GM23338 (cell line): ENCODE measurements around the gene ZNF775. TPM values are rescaled to one million over a fixed set of nuclear protein-coding genes. Genes with fewer than 3 reads are reported as not detected.
A peak's percentile ranks its signal among the peaks of the same experiment; 100 is the strongest.

ENCODE experiments used
- ATAC-seq: fragments of 200-7000 bp; cut with Tn5 transposase; 3 replicates; pipeline ENCODE4 v1.9.1; 2020
- DNase-seq: peaks from one replicate; pipeline ENCODE4 v3.0.0-alpha.2; 2015; ENCODE audit warnings: low spot score
- H2AFZ ChIP-seq: fragments of 200-600 bp; sonication (generic); 2 replicates; pipeline ENCODE4 v1.8.0; 2016; ENCODE audit warnings: antibody characterized with exemption, mild to moderate bottlenecking, moderate library complexity
- H3F3A ChIP-seq: fragments of 200-600 bp; sonication (generic); replicated peaks from 2 replicates; pipeline ENCODE4 v1.8.0; 2017; ENCODE audit warnings: antibody characterized with exemption, mixed run types, low read depth
- H3K27ac ChIP-seq: fragments of 200-600 bp; sonication (generic); 2 replicates; pipeline ENCODE4 v1.6.1; 2016; ENCODE audit warnings: low read depth
- H3K27me3 ChIP-seq: fragments of 200-600 bp; sonication (generic); 2 replicates; pipeline ENCODE4 v1.8.0; 2016; ENCODE audit warnings: mild to moderate bottlenecking, mixed run types, moderate library complexity; ENCODE audit not compliant: insufficient read depth
- H3K36me3 ChIP-seq: fragments of 200-600 bp; sonication (generic); 2 replicates; pipeline ENCODE4 v1.8.0; 2016; ENCODE audit warnings: mild to moderate bottlenecking; ENCODE audit not compliant: insufficient read depth
- H3K4me1 ChIP-seq: fragments of 200-600 bp; sonication (generic); 2 replicates; pipeline ENCODE4 v1.8.0; 2016; ENCODE audit warnings: mild to moderate bottlenecking, moderate library complexity; ENCODE audit not compliant: insufficient read depth
- H3K4me2 ChIP-seq: fragments of 200-600 bp; sonication (generic); 2 replicates; pipeline ENCODE4 v1.7.1; 2017; ENCODE audit warnings: mixed run types
- H3K4me3 ChIP-seq: fragments of 200-600 bp; sonication (generic); 2 replicates; pipeline ENCODE4 v1.6.1; 2016; ENCODE audit warnings: mixed run types
- H3K79me2 ChIP-seq: fragments of 200-600 bp; sonication (generic); replicated peaks from 2 replicates; pipeline ENCODE4 v1.8.0; 2017; ENCODE audit warnings: mild to moderate bottlenecking; ENCODE audit not compliant: insufficient read depth
- H3K9me2 ChIP-seq: fragments of 200-600 bp; sonication (generic); 2 replicates; pipeline ENCODE4 v1.8.0; 2017; ENCODE audit not compliant: insufficient read depth
- H4K20me1 ChIP-seq: fragments of 200-600 bp; sonication (generic); replicated peaks from 2 replicates; pipeline ENCODE4 v1.8.0; 2017; ENCODE audit warnings: mild to moderate bottlenecking; ENCODE audit not compliant: insufficient read depth
- H3K27ac Mint-ChIP-seq: 2 replicates; pipeline ENCODE4 v1.8.0; 2020; ENCODE audit warnings: inconsistent platforms, mild to moderate bottlenecking, moderate library complexity, mixed read lengths
- H3K27me3 Mint-ChIP-seq: 3 replicates; pipeline ENCODE4 v1.8.0; 2022; ENCODE audit warnings: low read depth, mild to moderate bottlenecking, moderate library complexity, mixed read lengths, inconsistent platforms; ENCODE audit not compliant: insufficient read depth, poor library complexity
- H3K36me3 Mint-ChIP-seq: 3 replicates; pipeline ENCODE4 v1.8.0; 2021; ENCODE audit warnings: low read depth, mild to moderate bottlenecking, inconsistent platforms, moderate library complexity, mixed read lengths
- H3K4me1 Mint-ChIP-seq: 3 replicates; pipeline ENCODE4 v1.8.0; 2020; ENCODE audit warnings: mild to moderate bottlenecking, inconsistent platforms, mixed read lengths
- H3K4me3 Mint-ChIP-seq: 3 replicates; pipeline ENCODE4 v1.8.0; 2021; ENCODE audit warnings: moderate library complexity, mild to moderate bottlenecking, inconsistent platforms, mixed read lengths
- H3K9me3 Mint-ChIP-seq: 3 replicates; pipeline ENCODE4 v1.8.0; 2020; ENCODE audit warnings: moderate library complexity, mild to moderate bottlenecking, inconsistent platforms, mixed read lengths
- CREB1 ChIP-seq: fragments of 250-450 bp; sonication (Bioruptor Pico); IDR thresholded peaks from 2 replicates; pipeline ENCODE4 v1.5.0; 2020; ENCODE audit warnings: low read depth, mild to moderate bottlenecking, moderate library complexity
- EZH2 ChIP-seq: fragments of 200-600 bp; sonication (generic); IDR thresholded peaks from one replicate; pipeline ENCODE4 v1.8.0; 2017; ENCODE audit warnings: antibody characterized with exemption, mild to moderate bottlenecking, low read depth; ENCODE audit not compliant: unreplicated experiment
- EZH2phosphoT487 ChIP-seq: fragments of 200-600 bp; sonication (generic); IDR thresholded peaks from one replicate; pipeline ENCODE4 v1.8.1; 2018; ENCODE audit warnings: antibody characterized with exemption; ENCODE audit not compliant: unreplicated experiment
- JUNB ChIP-seq: IDR thresholded peaks from one replicate; pipeline ENCODE4 v1.6.1; 2016; ENCODE audit warnings: antibody characterized with exemption; ENCODE audit not compliant: unreplicated experiment
- NANOG ChIP-seq: IDR thresholded peaks from 2 replicates; pipeline ENCODE4 v1.6.1; 2016; ENCODE audit warnings: antibody characterized with exemption, borderline replicate concordance
- POLR2AphosphoS5 ChIP-seq: IDR thresholded peaks from 2 replicates; pipeline ENCODE4 v1.6.1; 2016; ENCODE audit warnings: antibody characterized with exemption, low read depth
- STAT1 ChIP-seq: IDR thresholded peaks from one replicate; pipeline ENCODE4 v1.6.1; 2016; ENCODE audit warnings: antibody characterized with exemption; ENCODE audit not compliant: unreplicated experiment
- ZNF114 ChIP-seq: fragments of 250-450 bp; sonication (Bioruptor Pico); IDR thresholded peaks from 2 replicates; pipeline ENCODE4 v1.5.0; 2020; ENCODE audit warnings: mild to moderate bottlenecking, moderate library complexity
- ZNF331 ChIP-seq: fragments of 250-450 bp; sonication (Bioruptor Pico); IDR thresholded peaks from 2 replicates; pipeline ENCODE4 v1.5.0; 2020; ENCODE audit warnings: low read depth, mild to moderate bottlenecking, moderate library complexity
- polyA plus RNA-seq: library from polyadenylated mRNA; unstranded; fragments of >200 nt; fragmentation: Nextera tagmentation; extraction: Ambion mirVana; gene quantifications from 2 replicates; pipeline ENCODE4 v1.2.1, GENCODE V29; 2016
- total RNA-seq: library from RNA; depleted of rRNA; stranded (reverse); fragments of >200 nt; shearing (Covaris generic); gene quantifications from 2 replicates; pipeline ENCODE4 v1.2.3, GENCODE V29; 2014
- TF ChIP-seq, protein P1 (sequence below): IDR thresholded peaks from one replicate; pipeline ENCODE4 v1.6.1; 2018; ENCODE audit warnings: antibody characterized with exemption; ENCODE audit not compliant: unreplicated experiment
- TF ChIP-seq, protein P2 (sequence below), 2 experiments: fragments of 200-600 bp in 1 of 2; sonication (generic) in 1 of 2; conservative IDR thresholded peaks; 2 replicates each; pipeline versions ENCODE4 v1.5.1 to v1.6.1; 2016 to 2017; ENCODE audit warnings: antibody characterized with exemption in 2 of 2, low read depth in 2 of 2, mild to moderate bottlenecking in 2 of 2, moderate library complexity in 1 of 2
- TF ChIP-seq, protein P3 (sequence below): fragments of 250-450 bp; sonication (Bioruptor Pico); IDR thresholded peaks from 2 replicates; pipeline ENCODE4 v1.5.0; 2020; ENCODE audit warnings: mild to moderate bottlenecking, moderate library complexity
- TF ChIP-seq, protein P4 (sequence below): IDR thresholded peaks from 2 replicates; pipeline ENCODE4 v1.6.1; 2016; ENCODE audit warnings: antibody characterized with exemption

Gene ZNF775
- total and polyA plus RNA-seq, 2 experiments from 2014 or later = 4.5 to 38.2 TPM

DNA sequence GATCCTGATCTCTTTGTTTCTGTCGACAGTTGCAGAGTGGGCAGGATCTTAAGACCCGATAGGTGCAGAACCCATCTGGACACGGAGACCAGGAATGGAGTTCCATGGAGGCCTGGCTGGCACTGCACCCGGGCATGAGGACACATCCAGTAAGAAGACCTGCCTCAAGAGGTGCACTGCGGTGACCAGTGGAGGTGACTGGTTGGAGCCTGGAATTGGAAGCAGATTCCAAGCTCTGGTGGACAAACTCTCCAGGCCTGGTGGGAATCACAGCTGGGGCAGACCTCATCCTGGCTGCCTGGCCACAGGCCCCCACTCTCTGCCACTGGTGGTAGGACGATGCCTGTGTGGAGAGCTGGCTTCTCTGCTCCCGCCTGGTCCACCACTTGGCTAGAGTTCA, 31.0 kb downstream of the ZNF775 start:
- Histone ChIP-seq H3K4me1 (peaks cover 13% of the 10 kb centered on the region), H3K27ac (no peak overlapping the region), H3K36me3 (peaks cover 5% of the 10 kb centered on the region; the same call in 1 of the 2 replicates), H3K4me3 (no peak overlapping the region), H3K27me3 (no peaks in the 10 kb centered on the region), H4K20me1 (no peaks in the 10 kb centered on the region; the same call in 1 of the 2 replicates), H3K4me2 (no peak overlapping the region), H3K79me2 (peaks cover 21% of the 10 kb centered on the region), H3F3A (0 out of 2 replicates have a peak, but pooled peaks cover 8% of the 10 kb centered on the region), H3K9me2 (no peaks in the 10 kb centered on the region), H2AFZ (no peak overlapping the region)
- peaks cover 24% of the 10 kb centered on the region for H3K27me3 Mint-ChIP-seq
- no peak overlapping the region for H3K4me3 Mint-ChIP-seq
- H3K36me3 Mint-ChIP-seq = peaks cover 53% of the 10 kb centered on the region
- TF ChIP-seq CREB1 (CRISPR knock-in tag) (no peak), NANOG (no peak), EZH2 (no peak), ZNF114 (CRISPR knock-in tag) (no peak), POLR2AphosphoS5 (no peak), JUNB (no peak), ZNF331 (CRISPR knock-in tag) (no peak), STAT1 (no peak), EZH2phosphoT487 (no peak)
- TF ChIP-seq, protein P1, sequence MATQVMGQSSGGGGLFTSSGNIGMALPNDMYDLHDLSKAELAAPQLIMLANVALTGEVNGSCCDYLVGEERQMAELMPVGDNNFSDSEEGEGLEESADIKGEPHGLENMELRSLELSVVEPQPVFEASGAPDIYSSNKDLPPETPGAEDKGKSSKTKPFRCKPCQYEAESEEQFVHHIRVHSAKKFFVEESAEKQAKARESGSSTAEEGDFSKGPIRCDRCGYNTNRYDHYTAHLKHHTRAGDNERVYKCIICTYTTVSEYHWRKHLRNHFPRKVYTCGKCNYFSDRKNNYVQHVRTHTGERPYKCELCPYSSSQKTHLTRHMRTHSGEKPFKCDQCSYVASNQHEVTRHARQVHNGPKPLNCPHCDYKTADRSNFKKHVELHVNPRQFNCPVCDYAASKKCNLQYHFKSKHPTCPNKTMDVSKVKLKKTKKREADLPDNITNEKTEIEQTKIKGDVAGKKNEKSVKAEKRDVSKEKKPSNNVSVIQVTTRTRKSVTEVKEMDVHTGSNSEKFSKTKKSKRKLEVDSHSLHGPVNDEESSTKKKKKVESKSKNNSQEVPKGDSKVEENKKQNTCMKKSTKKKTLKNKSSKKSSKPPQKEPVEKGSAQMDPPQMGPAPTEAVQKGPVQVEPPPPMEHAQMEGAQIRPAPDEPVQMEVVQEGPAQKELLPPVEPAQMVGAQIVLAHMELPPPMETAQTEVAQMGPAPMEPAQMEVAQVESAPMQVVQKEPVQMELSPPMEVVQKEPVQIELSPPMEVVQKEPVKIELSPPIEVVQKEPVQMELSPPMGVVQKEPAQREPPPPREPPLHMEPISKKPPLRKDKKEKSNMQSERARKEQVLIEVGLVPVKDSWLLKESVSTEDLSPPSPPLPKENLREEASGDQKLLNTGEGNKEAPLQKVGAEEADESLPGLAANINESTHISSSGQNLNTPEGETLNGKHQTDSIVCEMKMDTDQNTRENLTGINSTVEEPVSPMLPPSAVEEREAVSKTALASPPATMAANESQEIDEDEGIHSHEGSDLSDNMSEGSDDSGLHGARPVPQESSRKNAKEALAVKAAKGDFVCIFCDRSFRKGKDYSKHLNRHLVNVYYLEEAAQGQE = no peak
- TF ChIP-seq, protein P2, sequence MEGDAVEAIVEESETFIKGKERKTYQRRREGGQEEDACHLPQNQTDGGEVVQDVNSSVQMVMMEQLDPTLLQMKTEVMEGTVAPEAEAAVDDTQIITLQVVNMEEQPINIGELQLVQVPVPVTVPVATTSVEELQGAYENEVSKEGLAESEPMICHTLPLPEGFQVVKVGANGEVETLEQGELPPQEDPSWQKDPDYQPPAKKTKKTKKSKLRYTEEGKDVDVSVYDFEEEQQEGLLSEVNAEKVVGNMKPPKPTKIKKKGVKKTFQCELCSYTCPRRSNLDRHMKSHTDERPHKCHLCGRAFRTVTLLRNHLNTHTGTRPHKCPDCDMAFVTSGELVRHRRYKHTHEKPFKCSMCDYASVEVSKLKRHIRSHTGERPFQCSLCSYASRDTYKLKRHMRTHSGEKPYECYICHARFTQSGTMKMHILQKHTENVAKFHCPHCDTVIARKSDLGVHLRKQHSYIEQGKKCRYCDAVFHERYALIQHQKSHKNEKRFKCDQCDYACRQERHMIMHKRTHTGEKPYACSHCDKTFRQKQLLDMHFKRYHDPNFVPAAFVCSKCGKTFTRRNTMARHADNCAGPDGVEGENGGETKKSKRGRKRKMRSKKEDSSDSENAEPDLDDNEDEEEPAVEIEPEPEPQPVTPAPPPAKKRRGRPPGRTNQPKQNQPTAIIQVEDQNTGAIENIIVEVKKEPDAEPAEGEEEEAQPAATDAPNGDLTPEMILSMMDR (conservative IDR thresholded peaks at IDR 0.05; ENCODE audit: low read depth in 2 of 2) = no peak
- TF ChIP-seq, protein P3, sequence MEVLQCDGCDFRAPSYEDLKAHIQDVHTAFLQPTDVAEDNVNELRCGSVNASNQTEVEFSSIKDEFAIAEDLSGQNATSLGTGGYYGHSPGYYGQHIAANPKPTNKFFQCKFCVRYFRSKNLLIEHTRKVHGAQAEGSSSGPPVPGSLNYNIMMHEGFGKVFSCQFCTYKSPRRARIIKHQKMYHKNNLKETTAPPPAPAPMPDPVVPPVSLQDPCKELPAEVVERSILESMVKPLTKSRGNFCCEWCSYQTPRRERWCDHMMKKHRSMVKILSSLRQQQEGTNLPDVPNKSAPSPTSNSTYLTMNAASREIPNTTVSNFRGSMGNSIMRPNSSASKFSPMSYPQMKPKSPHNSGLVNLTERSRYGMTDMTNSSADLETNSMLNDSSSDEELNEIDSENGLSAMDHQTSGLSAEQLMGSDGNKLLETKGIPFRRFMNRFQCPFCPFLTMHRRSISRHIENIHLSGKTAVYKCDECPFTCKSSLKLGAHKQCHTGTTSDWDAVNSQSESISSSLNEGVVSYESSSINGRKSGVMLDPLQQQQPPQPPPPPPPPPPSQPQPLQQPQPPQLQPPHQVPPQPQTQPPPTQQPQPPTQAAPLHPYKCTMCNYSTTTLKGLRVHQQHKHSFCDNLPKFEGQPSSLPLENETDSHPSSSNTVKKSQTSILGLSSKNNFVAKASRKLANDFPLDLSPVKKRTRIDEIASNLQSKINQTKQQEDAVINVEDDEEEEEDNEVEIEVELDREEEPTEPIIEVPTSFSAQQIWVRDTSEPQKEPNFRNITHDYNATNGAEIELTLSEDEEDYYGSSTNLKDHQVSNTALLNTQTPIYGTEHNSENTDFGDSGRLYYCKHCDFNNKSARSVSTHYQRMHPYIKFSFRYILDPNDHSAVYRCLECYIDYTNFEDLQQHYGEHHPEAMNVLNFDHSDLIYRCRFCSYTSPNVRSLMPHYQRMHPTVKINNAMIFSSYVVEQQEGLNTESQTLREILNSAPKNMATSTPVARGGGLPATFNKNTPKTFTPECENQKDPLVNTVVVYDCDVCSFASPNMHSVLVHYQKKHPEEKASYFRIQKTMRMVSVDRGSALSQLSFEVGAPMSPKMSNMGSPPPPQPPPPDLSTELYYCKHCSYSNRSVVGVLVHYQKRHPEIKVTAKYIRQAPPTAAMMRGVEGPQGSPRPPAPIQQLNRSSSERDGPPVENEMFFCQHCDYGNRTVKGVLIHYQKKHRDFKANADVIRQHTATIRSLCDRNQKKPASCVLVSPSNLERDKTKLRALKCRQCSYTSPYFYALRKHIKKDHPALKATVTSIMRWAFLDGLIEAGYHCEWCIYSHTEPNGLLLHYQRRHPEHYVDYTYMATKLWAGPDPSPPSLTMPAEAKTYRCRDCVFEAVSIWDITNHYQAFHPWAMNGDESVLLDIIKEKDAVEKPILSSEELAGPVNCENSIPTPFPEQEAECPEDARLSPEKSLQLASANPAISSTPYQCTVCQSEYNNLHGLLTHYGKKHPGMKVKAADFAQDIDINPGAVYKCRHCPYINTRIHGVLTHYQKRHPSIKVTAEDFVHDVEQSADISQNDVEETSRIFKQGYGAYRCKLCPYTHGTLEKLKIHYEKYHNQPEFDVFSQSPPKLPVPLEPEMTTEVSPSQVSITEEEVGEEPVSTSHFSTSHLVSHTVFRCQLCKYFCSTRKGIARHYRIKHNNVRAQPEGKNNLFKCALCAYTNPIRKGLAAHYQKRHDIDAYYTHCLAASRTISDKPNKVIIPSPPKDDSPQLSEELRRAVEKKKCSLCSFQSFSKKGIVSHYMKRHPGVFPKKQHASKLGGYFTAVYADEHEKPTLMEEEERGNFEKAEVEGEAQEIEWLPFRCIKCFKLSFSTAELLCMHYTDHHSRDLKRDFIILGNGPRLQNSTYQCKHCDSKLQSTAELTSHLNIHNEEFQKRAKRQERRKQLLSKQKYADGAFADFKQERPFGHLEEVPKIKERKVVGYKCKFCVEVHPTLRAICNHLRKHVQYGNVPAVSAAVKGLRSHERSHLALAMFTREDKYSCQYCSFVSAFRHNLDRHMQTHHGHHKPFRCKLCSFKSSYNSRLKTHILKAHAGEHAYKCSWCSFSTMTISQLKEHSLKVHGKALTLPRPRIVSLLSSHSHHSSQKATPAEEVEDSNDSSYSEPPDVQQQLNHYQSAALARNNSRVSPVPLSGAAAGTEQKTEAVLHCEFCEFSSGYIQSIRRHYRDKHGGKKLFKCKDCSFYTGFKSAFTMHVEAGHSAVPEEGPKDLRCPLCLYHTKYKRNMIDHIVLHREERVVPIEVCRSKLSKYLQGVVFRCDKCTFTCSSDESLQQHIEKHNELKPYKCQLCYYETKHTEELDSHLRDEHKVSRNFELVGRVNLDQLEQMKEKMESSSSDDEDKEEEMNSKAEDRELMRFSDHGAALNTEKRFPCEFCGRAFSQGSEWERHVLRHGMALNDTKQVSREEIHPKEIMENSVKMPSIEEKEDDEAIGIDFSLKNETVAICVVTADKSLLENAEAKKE (CRISPR knock-in tag) = no peak
- TF ChIP-seq, protein P4, sequence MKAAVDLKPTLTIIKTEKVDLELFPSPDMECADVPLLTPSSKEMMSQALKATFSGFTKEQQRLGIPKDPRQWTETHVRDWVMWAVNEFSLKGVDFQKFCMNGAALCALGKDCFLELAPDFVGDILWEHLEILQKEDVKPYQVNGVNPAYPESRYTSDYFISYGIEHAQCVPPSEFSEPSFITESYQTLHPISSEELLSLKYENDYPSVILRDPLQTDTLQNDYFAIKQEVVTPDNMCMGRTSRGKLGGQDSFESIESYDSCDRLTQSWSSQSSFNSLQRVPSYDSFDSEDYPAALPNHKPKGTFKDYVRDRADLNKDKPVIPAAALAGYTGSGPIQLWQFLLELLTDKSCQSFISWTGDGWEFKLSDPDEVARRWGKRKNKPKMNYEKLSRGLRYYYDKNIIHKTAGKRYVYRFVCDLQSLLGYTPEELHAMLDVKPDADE = no peak
- ATAC-seq (no peak), DNase-seq (no peak)
- peak overlapping the region; percentile 40; the same call in 1 of the 2 replicates for H3K27ac Mint-ChIP-seq
- H3K4me1 Mint-ChIP-seq = peaks cover 33% of the 10 kb centered on the region
- no peaks in the 10 kb centered on the region; the same call in none of the 3 replicates for H3K9me3 Mint-ChIP-seq
